ENCODE results near the gene PCNX2.
"Not testable (repeated sequence)": the region's sequence is repeated elsewhere in the genome, so short reads cannot be mapped to it uniquely, and the experiment has no call there.

PCNX2 gene

GRCh38 chr1:233217832-233218231, 77.7 kb downstream of the PCNX2 start:
- DNase-seq: no peak

- no peak for DNase-seq
These were observed 79.5 kb downstream of the PCNX2 start for GRCh38 chr1:233216009-233216408.

- DNase-seq: no peak
These were observed 80.3 kb downstream of the PCNX2 start for GRCh38 chr1:233215135-233215760.

- no peak for DNase-seq
These were observed 83.9 kb downstream of the PCNX2 start for GRCh38 chr1:233211595-233211994.

GRCh38 chr1:233211106-233211505, 84.4 kb downstream of the PCNX2 start:
- no peak for DNase-seq

GRCh38 chr1:233209481-233209880, 86.0 kb downstream of the PCNX2 start:
- DNase-seq: no peak

- no peak for DNase-seq
These were observed 86.8 kb downstream of the PCNX2 start for GRCh38 chr1:233208687-233209086.

- DNase-seq: no peak
These were observed 97.6 kb downstream of the PCNX2 start for GRCh38 chr1:233197940-233198339.

GRCh38 chr1:233193741-233194140, 101.8 kb downstream of the PCNX2 start:
- no peak for DNase-seq

- no peak for DNase-seq
These were observed 104.5 kb downstream of the PCNX2 start for GRCh38 chr1:233190987-233191386.

- no peak for DNase-seq
These were observed 106.0 kb downstream of the PCNX2 start for GRCh38 chr1:233189526-233189925.

- no peak for DNase-seq
These were observed 107.5 kb downstream of the PCNX2 start for GRCh38 chr1:233188061-233188460.

GRCh38 chr1:233183226-233184020, 112.1 kb downstream of the PCNX2 start:
- DNase-seq: peak; percentile 56

GRCh38 chr1:233182587-233182986, 112.9 kb downstream of the PCNX2 start:
- no peak for DNase-seq

- no peak for DNase-seq
These were observed 114.7 kb downstream of the PCNX2 start for GRCh38 chr1:233180641-233181364.

- not testable (repeated sequence) for DNase-seq
These were observed 115.9 kb downstream of the PCNX2 start for GRCh38 chr1:233179638-233180037.

- peak; percentile 28 for DNase-seq
These were observed 123.3 kb downstream of the PCNX2 start for GRCh38 chr1:233172201-233172600.

GRCh38 chr1:233170741-233171140, 124.8 kb downstream of the PCNX2 start:
- no peak for DNase-seq

GRCh38 chr1:233168384-233168783, 127.1 kb downstream of the PCNX2 start:
- DNase-seq: peak; percentile 7

- DNase-seq: no peak
These were observed 128.6 kb downstream of the PCNX2 start for GRCh38 chr1:233166896-233167295.

- no peak for DNase-seq
These were observed 131.8 kb downstream of the PCNX2 start for GRCh38 chr1:233163696-233164095.

- DNase-seq: no peak
These were observed 137.2 kb downstream of the PCNX2 start for GRCh38 chr1:233158322-233158721.

GRCh38 chr1:233157245-233157644, 138.3 kb downstream of the PCNX2 start:
- no peak for DNase-seq

GRCh38 chr1:233151861-233152260, 143.7 kb downstream of the PCNX2 start:
- DNase-seq: no peak
